ENCODE results near the gene TOP2B. TPM values are rescaled to one million over a fixed set of nuclear protein-coding genes. Genes with fewer than 3 reads are reported as not detected.

TOP2B gene, protein sequence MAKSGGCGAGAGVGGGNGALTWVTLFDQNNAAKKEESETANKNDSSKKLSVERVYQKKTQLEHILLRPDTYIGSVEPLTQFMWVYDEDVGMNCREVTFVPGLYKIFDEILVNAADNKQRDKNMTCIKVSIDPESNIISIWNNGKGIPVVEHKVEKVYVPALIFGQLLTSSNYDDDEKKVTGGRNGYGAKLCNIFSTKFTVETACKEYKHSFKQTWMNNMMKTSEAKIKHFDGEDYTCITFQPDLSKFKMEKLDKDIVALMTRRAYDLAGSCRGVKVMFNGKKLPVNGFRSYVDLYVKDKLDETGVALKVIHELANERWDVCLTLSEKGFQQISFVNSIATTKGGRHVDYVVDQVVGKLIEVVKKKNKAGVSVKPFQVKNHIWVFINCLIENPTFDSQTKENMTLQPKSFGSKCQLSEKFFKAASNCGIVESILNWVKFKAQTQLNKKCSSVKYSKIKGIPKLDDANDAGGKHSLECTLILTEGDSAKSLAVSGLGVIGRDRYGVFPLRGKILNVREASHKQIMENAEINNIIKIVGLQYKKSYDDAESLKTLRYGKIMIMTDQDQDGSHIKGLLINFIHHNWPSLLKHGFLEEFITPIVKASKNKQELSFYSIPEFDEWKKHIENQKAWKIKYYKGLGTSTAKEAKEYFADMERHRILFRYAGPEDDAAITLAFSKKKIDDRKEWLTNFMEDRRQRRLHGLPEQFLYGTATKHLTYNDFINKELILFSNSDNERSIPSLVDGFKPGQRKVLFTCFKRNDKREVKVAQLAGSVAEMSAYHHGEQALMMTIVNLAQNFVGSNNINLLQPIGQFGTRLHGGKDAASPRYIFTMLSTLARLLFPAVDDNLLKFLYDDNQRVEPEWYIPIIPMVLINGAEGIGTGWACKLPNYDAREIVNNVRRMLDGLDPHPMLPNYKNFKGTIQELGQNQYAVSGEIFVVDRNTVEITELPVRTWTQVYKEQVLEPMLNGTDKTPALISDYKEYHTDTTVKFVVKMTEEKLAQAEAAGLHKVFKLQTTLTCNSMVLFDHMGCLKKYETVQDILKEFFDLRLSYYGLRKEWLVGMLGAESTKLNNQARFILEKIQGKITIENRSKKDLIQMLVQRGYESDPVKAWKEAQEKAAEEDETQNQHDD (N-terminal part only)
- total RNA-seq = 169 TPM

DNA sequence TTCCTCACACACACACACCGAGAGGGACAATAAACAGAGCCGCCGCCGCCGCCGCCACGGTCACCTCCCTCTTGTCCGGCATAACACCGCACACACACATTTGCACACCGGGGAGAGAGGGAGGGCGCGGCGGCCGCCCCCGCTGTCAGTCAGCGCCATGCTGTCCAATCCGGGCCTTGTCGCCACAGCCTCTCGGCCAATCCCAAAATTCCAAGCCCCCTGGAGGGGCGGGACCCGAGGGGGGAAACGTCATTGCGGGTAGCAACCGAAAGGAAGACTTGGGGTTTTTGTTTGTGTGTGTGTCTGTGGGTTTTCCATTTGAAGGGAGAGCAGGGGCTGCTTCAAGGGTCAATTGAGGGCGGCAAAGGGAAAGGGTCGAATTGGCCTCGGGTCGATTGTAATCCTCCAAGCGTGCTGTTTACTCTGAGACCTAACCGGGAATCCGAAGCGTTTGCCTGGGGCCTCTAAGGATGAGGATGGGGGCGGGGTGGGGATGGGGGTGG, at the start of gene TOP2B:
TSS of gene TOP2B (minus strand) at position 96 of the 503 bp plus-strand sequence. CDS start 610 bp downstream, outside the sequence.
- DNase-seq = peak; percentile 99

DNA sequence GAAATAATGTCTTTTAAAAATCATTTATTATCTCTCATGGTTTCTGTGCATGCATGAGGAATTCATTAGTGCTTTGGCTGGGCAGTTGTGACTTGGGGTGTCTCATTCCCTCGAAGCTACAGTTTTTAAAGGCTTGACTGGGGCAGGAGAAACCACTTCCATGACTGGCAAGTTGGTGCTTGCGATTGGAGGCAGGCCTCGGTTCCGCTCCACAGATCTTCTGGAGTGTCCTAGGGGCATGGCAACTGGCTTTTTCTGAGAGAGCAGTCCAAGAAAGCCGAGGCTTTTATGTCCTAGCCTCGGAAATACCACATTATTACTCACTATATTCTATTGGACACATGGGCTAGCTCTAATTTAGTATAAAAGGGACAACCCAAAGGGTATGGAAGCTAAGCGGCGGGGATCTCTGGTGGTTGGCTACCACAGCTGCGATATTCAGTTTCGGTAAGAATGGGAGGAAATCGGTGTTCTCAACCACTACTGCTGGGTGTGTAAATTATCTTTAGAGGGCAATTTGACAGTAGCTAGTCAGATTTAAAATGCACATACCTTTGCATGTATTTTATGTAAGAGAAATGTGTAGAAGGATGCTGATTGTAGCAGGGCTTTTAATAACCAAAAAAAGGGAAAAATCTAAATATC, 48.8 kb upstream of the TOP2B start:
- no peak for DNase-seq

DNA sequence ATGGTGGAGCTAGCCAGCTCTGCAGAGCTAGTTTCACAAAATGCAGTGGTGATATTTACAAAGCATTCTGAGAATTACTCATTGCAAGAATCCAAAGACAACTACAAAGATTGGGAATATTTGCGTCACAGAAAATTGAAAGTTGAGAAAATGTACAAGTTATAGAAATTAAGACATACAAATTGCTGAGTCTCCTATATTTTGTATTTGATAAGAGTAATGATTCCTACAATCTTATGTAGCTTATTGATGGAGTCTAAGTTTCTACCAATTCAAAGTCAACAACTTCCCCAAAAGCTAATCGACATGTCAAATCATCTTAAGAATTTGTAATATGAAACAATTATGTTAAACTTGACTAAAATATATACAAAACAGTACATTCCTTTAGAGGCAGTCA, 46.4 kb upstream of the TOP2B start:
- no peak for DNase-seq

DNA sequence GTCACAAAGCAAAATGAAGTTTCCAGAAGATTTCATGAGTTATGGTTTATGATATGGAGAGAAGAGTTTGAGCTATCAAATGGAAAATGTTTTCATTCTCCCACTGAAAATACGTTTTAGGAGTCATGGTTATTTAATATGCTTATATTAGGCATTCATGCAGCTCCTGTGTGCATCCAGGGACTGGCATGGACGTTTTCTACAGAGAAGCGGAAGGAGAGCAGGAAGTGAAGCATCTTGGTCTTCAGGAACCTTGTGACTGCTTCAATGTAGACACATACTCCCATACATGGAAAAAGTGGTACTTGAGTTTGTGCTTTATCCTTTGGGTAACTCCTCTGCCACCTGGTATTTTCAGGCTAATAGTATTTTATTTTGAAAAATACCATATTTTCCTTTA, 43.3 kb upstream of the TOP2B start:
- DNase-seq = no peak

DNA sequence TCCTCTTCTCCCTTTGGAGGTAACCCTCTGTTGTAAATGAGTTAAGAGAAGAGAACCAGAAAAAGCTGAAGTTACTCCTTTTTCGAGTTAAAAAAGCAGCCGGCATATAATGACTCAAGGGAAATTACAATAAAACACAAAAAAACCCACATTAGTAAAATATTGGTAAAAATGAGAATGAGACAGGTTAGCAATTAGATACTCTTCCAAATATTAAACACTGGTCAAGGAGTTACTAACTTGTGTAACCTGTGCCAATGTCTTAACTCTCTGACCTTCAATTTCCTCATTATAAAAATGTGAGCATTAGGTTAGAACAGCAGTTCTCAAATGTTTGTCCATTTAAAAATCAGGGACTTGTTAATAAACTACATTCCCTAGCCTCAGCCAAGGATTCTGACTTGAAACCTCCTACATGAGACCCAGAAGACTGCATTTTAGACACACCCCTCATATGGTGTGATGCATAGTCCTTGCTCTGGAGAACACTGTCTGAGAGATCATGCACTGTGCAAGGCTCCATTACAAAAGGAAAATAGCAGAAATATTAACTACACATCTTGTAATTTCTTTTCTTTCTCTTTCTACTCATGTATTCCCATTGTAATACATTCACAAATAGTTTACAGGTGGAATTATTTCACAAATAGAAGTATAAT, 42.7 kb upstream of the TOP2B start:
- no peak for DNase-seq

DNA sequence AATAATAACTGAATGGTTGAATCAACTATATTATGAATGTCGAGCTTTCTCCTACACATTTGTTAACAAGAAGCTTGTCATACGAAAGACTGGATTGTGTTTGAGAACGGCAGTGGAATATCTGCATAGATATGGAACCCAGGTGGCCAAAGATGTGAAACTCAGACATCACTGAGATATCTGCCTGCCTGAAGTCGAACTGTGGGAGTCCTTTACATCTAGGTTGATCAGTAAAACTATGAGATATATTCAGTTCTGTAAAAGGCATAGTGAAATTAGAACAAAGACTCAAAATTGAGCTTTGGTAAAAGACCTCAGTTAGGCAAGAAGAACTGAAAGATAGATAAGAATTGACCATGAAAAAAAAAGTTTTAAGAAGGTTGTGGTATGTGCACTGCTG, 41.5 kb upstream of the TOP2B start:
- no peak for DNase-seq

DNA sequence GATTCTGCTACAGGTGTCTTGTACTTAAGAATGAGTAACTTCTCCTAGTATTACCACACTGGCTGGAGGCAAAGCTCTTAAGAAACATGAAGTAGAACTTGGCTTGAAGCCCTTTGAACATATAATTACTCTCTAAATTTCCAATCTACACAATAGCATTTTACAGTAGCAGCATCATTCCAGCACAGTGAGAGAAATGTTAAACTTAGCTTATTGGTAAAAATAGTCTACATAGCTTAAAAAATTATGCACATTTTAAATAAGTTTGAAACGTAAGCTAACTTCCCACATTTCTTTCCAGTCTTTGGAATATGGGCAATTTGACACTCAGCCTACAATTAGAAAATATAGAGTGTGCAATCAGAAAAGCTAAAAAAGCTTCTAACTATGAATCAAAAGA, 32.8 kb upstream of the TOP2B start:
- DNase-seq = no peak

DNA sequence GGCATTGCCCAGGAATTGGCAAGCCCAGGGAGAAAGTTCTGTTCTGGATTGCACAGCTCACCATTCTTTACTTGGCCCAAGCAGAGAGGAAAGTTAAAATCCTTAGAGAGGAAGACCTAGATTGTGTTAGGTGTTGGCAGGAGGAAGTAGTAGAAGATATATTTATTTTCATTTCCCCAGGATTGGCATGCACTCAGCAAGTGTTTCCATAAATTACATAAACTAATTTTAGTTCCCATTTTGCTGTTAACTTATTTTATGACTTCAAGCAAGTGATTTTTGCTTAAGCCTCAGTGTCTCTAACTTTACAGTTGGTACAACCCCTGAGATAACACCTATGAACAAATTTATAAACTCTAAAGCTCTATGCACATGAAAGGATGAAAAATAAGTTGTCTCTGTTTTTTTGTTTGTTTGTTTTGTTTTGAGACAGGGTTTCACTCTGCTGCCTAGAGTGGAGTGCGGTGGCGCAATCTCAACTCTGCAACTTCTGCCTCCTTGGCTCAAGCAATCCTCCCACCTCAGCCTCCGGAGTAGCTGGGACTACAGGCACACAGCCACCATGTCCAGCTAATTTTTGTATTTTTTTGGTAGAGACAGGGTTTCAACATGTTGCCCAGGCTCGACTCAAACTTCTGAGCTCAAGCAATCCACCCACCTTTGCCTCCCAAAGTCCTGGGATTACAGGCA, 31.2 kb upstream of the TOP2B start:
- no peak for DNase-seq

DNA sequence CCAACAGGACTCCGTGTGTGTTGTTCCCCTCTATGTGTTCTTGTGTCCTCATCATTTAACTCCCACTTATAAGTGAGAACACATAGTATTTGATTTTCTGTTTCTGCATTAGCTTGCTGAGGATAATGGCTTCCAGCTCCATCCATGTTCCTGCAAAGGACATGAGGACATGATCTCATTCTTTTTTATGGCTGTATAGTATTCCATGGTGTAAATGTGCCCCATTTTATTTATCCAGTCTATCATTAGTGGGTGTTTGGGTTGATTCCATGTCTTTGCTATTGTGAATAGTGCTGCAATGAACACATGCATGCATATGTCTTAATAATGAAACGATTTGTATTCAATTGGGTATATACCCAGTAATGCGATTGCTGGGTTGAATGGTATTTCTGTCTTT, 28.5 kb upstream of the TOP2B start:
- no peak for DNase-seq

DNA sequence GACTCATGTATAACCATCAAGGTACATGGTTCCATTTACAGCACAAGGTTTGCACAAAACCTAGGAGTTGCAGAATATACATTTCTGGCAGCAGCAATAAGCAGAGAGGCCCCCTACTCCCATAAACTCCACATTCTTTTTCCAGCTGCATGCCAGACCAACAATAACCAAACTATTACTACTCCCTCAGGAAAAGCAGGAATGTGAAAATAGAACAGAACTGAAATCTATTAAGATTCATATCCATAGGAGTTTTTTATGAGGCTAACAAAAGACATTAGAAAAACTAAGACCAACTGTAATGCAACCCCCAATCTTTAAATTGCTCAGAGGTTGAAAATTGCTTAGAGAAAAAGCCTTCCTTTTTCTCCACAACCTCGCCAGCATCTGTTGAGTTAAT, 27.6 kb upstream of the TOP2B start:
- peak; percentile 21 for DNase-seq

DNA sequence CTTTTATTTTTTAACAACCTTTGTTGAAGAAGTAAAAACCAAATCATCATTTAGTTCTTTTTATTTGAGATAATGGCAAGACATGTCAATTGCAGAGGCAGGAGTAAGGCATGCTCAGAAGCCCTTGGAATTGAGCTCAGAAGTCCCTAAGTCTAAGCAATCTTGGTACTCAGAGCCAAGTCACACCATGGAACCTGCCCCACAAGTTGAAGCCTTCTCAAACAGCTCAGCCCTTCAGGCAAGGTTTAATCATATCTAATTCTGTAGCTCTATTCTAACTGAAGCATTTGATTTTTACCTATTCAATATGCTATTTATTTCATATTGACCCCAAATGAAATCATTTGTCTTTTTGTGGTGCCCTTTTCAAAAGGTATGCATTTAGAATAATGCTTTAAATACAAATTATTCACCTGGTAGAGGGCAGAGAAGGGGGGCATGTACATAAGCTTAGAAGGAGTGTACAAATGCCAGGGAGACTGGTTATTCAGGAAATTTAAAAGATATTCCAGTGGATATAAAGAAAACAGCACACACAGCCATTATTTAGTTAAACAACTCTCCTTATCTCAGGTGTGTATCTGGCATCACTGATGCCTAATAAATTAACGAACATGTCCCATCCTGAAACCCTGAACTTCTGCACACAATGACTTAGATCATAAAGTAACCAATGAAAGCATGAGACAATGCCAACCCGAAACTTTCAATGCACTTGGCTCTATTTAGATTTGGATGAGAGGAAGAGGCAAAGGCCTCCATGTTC, 26.2 kb upstream of the TOP2B start:
- DNase-seq = peak; percentile 18

DNA sequence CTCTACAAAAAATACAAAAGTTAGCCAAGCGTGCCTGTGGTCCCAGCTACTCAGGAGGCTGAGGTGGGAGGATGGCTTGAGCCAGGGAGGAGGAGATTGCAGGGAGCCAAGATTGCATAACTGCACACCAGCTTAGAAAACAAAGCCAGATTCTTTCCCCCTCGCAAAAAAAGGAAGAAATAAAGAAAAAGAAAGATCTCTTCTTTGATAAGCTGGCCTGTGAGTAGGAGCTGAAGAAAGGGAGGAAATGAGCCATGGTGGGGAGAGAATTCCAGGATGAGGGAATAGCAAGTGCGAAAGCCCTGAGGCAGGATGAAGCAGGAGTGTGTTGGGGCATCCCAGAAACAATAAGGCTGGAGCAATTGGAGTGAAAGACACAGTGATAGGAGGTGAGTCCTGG, 24.5 kb upstream of the TOP2B start:
- DNase-seq = no peak

DNA sequence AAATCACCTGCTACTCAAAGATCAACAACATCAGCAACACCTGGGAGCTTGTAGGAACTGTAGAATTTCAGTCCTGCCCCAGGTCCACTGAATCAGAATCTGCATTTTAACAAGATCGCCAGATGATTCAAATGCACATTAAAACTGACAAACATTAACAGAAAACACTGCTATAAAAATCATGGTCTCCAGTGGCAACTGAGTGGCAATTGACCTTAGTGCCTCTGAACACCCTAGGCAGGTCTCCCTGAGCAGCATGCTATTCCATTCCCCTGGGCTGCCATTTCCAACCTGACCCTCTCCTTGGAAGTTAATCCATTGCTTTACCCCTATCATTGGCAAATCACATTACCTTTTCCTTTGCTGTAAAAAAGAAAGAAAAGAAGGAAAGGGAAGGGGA, 23.0 kb upstream of the TOP2B start:
- DNase-seq = no peak

DNA sequence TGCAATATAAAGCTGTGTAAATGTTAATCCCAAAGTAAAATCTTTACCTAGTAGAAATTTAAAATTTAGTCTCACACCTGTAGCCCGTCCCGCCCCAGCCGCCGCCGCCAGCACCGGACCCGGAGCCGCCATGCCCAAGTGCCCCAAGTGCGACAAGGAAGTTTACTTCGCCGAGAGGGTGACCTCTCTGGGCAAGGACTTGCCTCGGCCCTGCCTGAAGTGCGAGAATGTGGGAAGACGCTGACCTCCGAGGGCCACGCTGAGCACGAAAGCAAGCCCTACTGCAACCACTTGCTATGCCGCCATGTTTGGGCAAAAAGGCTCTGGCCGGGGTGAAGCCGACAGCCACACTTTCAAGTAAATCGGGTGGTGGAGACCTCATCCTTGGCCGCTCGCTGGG, 22.1 kb upstream of the TOP2B start:
- DNase-seq = no peak

DNA sequence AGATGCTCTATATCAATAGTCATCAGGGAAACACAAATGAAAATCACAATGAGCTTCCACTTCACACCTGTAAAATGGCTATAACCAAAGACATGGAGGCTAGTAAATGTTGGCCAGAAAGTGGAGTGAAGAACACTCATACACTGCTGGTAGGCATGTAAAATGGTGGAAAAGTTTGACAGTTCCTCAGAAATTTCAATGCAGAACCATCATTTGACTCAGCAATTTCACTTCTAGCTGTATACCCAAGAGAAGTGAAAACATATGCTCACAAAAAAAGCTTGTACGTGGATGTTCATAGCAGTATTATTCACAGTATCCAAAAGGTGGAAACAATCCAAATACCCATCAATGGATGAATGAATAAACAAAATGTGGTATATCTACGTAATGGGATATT, 19.2 kb upstream of the TOP2B start:
- DNase-seq = no peak

DNA sequence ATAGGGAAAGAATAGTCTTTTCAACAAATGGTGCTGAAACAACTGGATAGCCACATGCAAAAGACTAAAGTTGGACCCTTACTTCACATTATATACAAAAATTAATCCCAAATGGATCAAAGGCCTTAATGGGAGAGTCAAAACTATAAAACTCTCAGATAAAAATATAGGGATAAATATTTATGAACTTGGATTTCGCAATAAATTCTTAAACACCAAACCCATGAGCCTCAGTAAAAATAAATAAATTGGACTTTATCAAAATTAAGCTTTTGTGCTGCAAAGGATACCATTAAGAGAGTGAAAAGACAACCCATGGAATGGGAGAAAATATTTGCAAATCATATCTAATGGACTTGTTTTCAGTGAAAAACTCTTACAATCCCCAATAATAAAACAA, 18.7 kb upstream of the TOP2B start:
- no peak for DNase-seq

DNA sequence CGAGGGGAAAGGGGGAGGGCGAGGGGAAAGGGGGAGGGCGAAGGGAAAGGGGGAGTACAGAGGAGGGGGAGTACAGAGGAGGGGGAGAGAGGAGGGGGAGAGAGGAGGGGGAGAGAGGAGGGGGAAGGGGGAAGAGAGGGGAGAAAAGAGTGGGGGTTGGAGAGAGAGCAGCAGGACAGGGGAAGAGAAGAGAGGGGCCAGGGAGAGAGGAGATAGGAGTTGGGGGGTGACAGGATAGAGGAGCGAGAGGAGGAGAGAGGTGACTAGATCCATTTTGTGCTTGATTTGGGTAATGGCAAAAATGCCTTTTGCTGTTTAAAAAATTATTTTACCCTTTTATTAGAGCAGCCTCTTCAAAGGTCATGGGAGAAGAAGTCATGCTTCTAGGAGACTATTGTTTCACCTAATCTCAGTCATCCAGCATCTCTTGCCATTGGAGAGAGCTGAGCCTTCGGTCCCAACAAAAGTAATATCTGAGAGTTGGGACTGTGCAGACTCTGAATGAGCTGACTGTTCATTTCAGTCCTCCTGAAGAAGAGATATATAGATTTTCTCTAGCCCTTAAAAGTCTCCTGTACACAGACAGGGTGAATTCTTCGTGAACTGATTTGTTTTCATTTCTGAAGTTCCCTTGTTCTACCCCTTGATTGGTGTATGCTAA, 15.1 kb upstream of the TOP2B start:
- no peak for DNase-seq

DNA sequence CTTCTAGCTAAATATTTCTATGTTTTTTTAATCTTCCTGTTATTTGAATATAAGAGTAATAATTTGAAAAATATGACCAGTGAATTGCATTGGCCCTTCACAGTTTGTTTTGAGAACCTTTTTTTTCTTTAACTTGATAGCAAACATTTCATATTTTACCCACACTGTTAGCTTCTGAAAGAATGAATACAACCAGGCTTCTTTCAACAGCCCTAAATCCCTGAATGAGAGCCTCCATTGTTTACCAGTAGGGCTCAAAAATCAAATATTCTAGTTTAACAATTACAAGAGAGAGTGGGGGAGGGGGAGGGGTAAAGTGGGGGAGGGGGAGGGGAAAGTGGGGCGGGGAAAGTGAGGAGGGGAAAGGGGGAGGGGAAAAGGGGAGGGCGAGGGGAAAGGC, 14.5 kb upstream of the TOP2B start:
- no peak for DNase-seq

DNA sequence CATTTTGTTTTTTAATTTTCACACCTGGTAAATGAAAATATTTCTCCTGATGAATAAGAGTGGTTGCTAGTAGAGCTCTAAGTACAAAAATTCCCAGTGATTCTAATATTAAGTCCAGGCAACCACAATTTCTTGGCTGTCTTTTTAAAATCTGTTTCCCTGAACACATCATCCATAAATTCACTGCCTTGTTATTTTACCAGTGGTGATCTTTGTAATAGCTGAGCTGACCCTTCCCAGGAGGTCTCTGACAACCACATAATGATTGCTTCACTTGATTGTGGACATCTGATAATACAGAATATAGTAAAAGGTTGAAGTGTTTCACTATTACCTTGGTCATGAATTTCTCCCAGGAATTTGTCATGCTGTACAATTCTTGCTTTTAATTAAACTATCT, 13.9 kb upstream of the TOP2B start:
- DNase-seq = no peak

DNA sequence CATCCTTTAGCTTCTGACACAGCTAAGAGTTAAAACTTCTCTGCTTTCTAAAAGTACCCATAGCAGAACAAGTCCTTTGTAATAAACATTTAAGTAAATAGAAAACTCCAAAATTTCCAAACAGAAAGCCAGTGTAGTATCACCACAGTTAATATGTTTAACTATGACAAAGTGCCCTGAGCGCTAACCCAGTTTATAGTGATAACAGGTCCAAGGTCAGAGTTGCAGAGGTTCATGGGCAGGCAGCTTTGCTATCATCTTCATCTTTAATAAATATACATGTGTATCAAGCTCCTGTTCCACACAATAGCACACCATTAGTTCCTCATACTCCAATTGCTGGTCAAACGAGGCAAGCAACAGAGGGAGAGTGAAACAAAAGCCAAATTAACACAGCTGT, 12.4 kb upstream of the TOP2B start:
- DNase-seq = no peak

Data from tongue (tissue), 2 donors.